Naive thymus-derived CD8-positive, alpha-beta T cell (primary cell): ENCODE data around the gene DNASE2. TPM values are rescaled to one million over a fixed set of nuclear protein-coding genes. Genes with fewer than 3 reads are reported as not detected.
A peak's percentile ranks its signal among the peaks of the same experiment; 100 is the strongest.

ENCODE experiments used
- ATAC-seq, 2 donors: fragments of 150-1000 bp; cut with Tn5 transposase in 1 of 2; sonication (Bioruptor Pico), chemical (Tn5 transposase) in 1 of 2; 1 replicate in 1 of 2; 2 replicates in 1 of 2; pipeline ENCODE4 v1.10.0; 2021; ENCODE audit warnings: mild to moderate bottlenecking in 2 of 2, moderate library complexity in 2 of 2
- POLR2A ChIA-PET: fragments of 350-600 bp; sonication (Branson Sonifier 250); formaldehyde crosslinking; loops from one replicate; lab custom pipeline; 2021; ENCODE audit warnings: antibody characterized with exemption; lab: Charles Lee
- DNase-seq, 10 donors: peaks; one replicate each; pipeline versions ENCODE4 v3.0.0 to v3.0.0-alpha.2; 2020 to 2022
- H3K27ac Mint-ChIP-seq, 10 donors: one replicate each; pipeline ENCODE4 v1.8.0; 2020 to 2022; ENCODE audit warnings: mild to moderate bottlenecking in 10 of 10, mixed read lengths in 10 of 10, moderate library complexity in 4 of 10, inconsistent platforms in 1 of 10
- H3K27me3 Mint-ChIP-seq, 5 donors: one replicate each; pipeline ENCODE4 v1.8.0; 2021 to 2022; ENCODE audit warnings: mixed read lengths in 5 of 5
- H3K36me3 Mint-ChIP-seq, 3 donors: one replicate each; pipeline ENCODE4 v1.8.0; 2020 to 2022; ENCODE audit warnings: mixed read lengths in 3 of 3, mild to moderate bottlenecking in 2 of 3, inconsistent platforms in 1 of 3
- H3K4me1 Mint-ChIP-seq, 4 donors: one replicate each; pipeline ENCODE4 v1.8.0; 2021 to 2022; ENCODE audit warnings: mixed read lengths in 4 of 4
- H3K4me3 Mint-ChIP-seq, 10 donors: one replicate each; pipeline ENCODE4 v1.8.0; 2020 to 2022; ENCODE audit warnings: mild to moderate bottlenecking in 10 of 10, mixed read lengths in 10 of 10, moderate library complexity in 6 of 10, inconsistent platforms in 1 of 10
- H3K9me3 Mint-ChIP-seq, 9 donors: one replicate each; pipeline ENCODE4 v1.8.0; 2020 to 2022; ENCODE audit warnings: mixed read lengths in 9 of 9, mild to moderate bottlenecking in 3 of 9, inconsistent platforms in 1 of 9, moderate library complexity in 1 of 9
- microRNA-seq: library from miRNA; unstranded; fragments of <30 nt; microRNA quantifications from one replicate; pipeline ENCODE4 v1.2.0, GENCODE V29; 2022; ENCODE audit warnings: borderline microRNAs expressed
- polyA plus RNA-seq, 3 donors: library from polyadenylated mRNA; unstranded; fragments of 300-500 nt; fragmentation: Illumina TruSeq; gene quantifications; one replicate each; pipeline ENCODE4 v1.2.3, GENCODE V29; 2021
- total RNA-seq, 8 experiments: library from RNA in 2 of 8; stranded (reverse) in 2 of 8; gene quantifications; one replicate each; pipeline ENCODE4 v1.2.3 and lab custom pipeline; 2021 to 2026

The DNASE2 gene
- total and polyA plus RNA-seq, 5 experiments from 2014 or later: 26.2 to 49.5 (median 46.1) TPM

GRCh38 chr19:12825254-12826131 lies 55.8 kb downstream of the DNASE2 start:
- H3K4me3 Mint-ChIP-seq: peak overlapping the region in 6 of 10 donors; percentile 0 to 44 (median 22)
- peak in 1 of 2 donors; percentile 39 for ATAC-seq

More at GRCh38 chr19:12825254-12826131, 55.8 kb downstream of the DNASE2 start:
- H3K36me3 Mint-ChIP-seq: peaks cover 2 to 4% (median 3%) of the 10 kb centered on the region in 3 donors
- peaks cover 25 to 63% (median 43%) of the 10 kb centered on the region in 5 donors for H3K27me3 Mint-ChIP-seq
- POLR2A ChIA-PET: interaction anchor here (0.7 kb wide), 1 partner anchor 65 kb away, joined by 4 read pairs; the partner anchor contains the start of gene GCDH
- peaks cover 0 to 4% (median 0%) of the 10 kb centered on the region in 9 donors for H3K9me3 Mint-ChIP-seq
- H3K27ac Mint-ChIP-seq: peak overlapping the region in 1 of 10 donors; percentile 49
- peaks cover 5 to 12% (median 11%) of the 10 kb centered on the region in 4 donors for H3K4me1 Mint-ChIP-seq
- no peak for DNase-seq

Small RNA genes within 50 kb of the gene (microRNA-seq; reads per million reads assigned to microRNA genes)
- gene MIR5695 (not detected), gene MIR6794 (not detected)

Other genes with a start within 250 kb of the DNASE2 start
- 100 to 1,000 TPM in 1 of 2 experiments, 10 to 100 TPM in 1; 87.5 to 101 TPM for gene MAN2B1, start 214.7 kb downstream of the DNASE2 start, total RNA-seq
- 10 to 100 TPM; 33.9 to 55.4 (median 34.7) TPM for gene MAN2B1, start 214.7 kb downstream of the DNASE2 start, polyA plus RNA-seq
- 10 to 100 TPM; 17.6 to 22.7 TPM for gene WDR83, start 214.6 kb downstream of the DNASE2 start, total RNA-seq
- 10 to 100 TPM; 12.6 to 19.9 (median 12.9) TPM for gene WDR83, start 214.6 kb downstream of the DNASE2 start, polyA plus RNA-seq
- gene DHPS, start 199.6 kb downstream of the DNASE2 start, total RNA-seq: 100 to 1,000 TPM; 219 to 224 TPM
- gene DHPS, start 199.6 kb downstream of the DNASE2 start, polyA plus RNA-seq: 100 to 1,000 TPM in 1 of 3 donors, 10 to 100 TPM in 2; 74.8 to 108 (median 88.9) TPM
- not detected for gene GNG14, start 193.5 kb downstream of the DNASE2 start, total RNA-seq
- not detected for gene GNG14, start 193.5 kb downstream of the DNASE2 start, polyA plus RNA-seq
- 1 to 10 TPM; 2.8 to 2.9 TPM for gene FBXW9, start 184.8 kb downstream of the DNASE2 start, total RNA-seq
- 1 to 10 TPM; 4.3 to 5.7 (median 5.4) TPM for gene FBXW9, start 184.8 kb downstream of the DNASE2 start, polyA plus RNA-seq
- gene TNPO2, start 157.5 kb downstream of the DNASE2 start, total RNA-seq: 10 to 100 TPM; 80.5 to 81.7 TPM
- 1 to 10 TPM; 2.0 to 3.1 (median 2.6) TPM for gene TNPO2, start 157.5 kb downstream of the DNASE2 start, polyA plus RNA-seq
- 100 to 1,000 TPM; 197 to 220 TPM for gene TRIR, start 146.8 kb downstream of the DNASE2 start, total RNA-seq
- 100 to 1,000 TPM; 181 to 206 (median 205) TPM for gene TRIR, start 146.8 kb downstream of the DNASE2 start, polyA plus RNA-seq
- gene GET3, start 144.0 kb downstream of the DNASE2 start, total RNA-seq: 10 to 100 TPM; 26.7 to 30.9 TPM
- gene GET3, start 144.0 kb downstream of the DNASE2 start, polyA plus RNA-seq: 10 to 100 TPM; 46.8 to 72.3 (median 55.7) TPM
- gene BEST2, start 129.7 kb downstream of the DNASE2 start, total RNA-seq: not detected
- gene BEST2, start 129.7 kb downstream of the DNASE2 start, polyA plus RNA-seq: not detected
- gene HOOK2, start 105.9 kb downstream of the DNASE2 start, total RNA-seq: 10 to 100 TPM; 25.2 to 27.0 TPM
- gene HOOK2, start 105.9 kb downstream of the DNASE2 start, polyA plus RNA-seq: 1 to 10 TPM; 3.0 to 4.3 (median 3.2) TPM
- gene JUNB, start 90.0 kb downstream of the DNASE2 start, total RNA-seq: 100 to 1,000 TPM in 1 of 2 experiments, 10 to 100 TPM in 1; 99.1 to 103 TPM
- gene JUNB, start 90.0 kb downstream of the DNASE2 start, polyA plus RNA-seq: 1,000 to 10,000 TPM in 2 of 3 donors, 100 to 1,000 TPM in 1; 845 to 1,468 (median 1,203) TPM
- 100 to 1,000 TPM; 108 to 112 TPM for gene PRDX2, start 79.6 kb downstream of the DNASE2 start, total RNA-seq
- gene PRDX2, start 79.6 kb downstream of the DNASE2 start, polyA plus RNA-seq: 100 to 1,000 TPM; 253 to 362 (median 333) TPM
- gene THSD8, start 79.4 kb downstream of the DNASE2 start, total RNA-seq: 1 to 10 TPM in 1 of 2 experiments, not detected in 1; 1.1 TPM
- gene THSD8, start 79.4 kb downstream of the DNASE2 start, polyA plus RNA-seq: 1 to 10 TPM in 2 of 3 donors, under 1 TPM in 1; 0.96 to 3.1 (median 1.0) TPM
- gene RNASEH2A, start 74.9 kb downstream of the DNASE2 start, total RNA-seq: 10 to 100 TPM; 12.1 to 12.9 TPM
- gene RNASEH2A, start 74.9 kb downstream of the DNASE2 start, polyA plus RNA-seq: 10 to 100 TPM; 16.3 to 22.6 (median 21.9) TPM
- gene RTBDN, start 46.9 kb downstream of the DNASE2 start, total RNA-seq: not detected
- not detected for gene RTBDN, start 46.9 kb downstream of the DNASE2 start, polyA plus RNA-seq
- gene MAST1, start 42.9 kb downstream of the DNASE2 start, total RNA-seq: 1 to 10 TPM in 1 of 2 experiments, under 1 TPM in 1; 0.26 to 1.3 TPM
- 1 to 10 TPM in 1 of 3 donors, under 1 TPM in 2; 0.22 to 4.4 (median 0.97) TPM for gene MAST1, start 42.9 kb downstream of the DNASE2 start, polyA plus RNA-seq
- not detected for gene KLF1, start 5.8 kb upstream of the DNASE2 start, total RNA-seq
- gene KLF1, start 5.8 kb upstream of the DNASE2 start, polyA plus RNA-seq: under 1 TPM in 1 of 3 donors, not detected in 2; 0.45 TPM
- 10 to 100 TPM; 68.5 to 69.8 TPM for gene GCDH, start 9.7 kb upstream of the DNASE2 start, total RNA-seq
- 10 to 100 TPM; 18.0 to 20.7 (median 19.8) TPM for gene GCDH, start 9.7 kb upstream of the DNASE2 start, polyA plus RNA-seq
- gene SYCE2, start 37.8 kb upstream of the DNASE2 start, total RNA-seq: 1 to 10 TPM in 1 of 2 experiments, not detected in 1; 1.8 TPM
- not detected for gene SYCE2, start 37.8 kb upstream of the DNASE2 start, polyA plus RNA-seq
- 10 to 100 TPM; 54.6 to 60.5 TPM for gene FARSA, start 52.3 kb upstream of the DNASE2 start, total RNA-seq
- 10 to 100 TPM; 49.8 to 87.7 (median 63.6) TPM for gene FARSA, start 52.3 kb upstream of the DNASE2 start, polyA plus RNA-seq
- gene CALR, start 57.2 kb upstream of the DNASE2 start, total RNA-seq: 100 to 1,000 TPM; 448 to 463 TPM
- gene CALR, start 57.2 kb upstream of the DNASE2 start, polyA plus RNA-seq: 100 to 1,000 TPM; 135 to 190 (median 165) TPM
- 100 to 1,000 TPM; 117 to 125 TPM for gene RAD23A, start 64.4 kb upstream of the DNASE2 start, total RNA-seq
- gene RAD23A, start 64.4 kb upstream of the DNASE2 start, polyA plus RNA-seq: 100 to 1,000 TPM in 2 of 3 donors, 10 to 100 TPM in 1; 78.0 to 114 (median 102) TPM
- 10 to 100 TPM; 17.3 to 17.8 TPM for gene GADD45GIP1, start 75.8 kb upstream of the DNASE2 start, total RNA-seq
- gene GADD45GIP1, start 75.8 kb upstream of the DNASE2 start, polyA plus RNA-seq: 10 to 100 TPM; 59.4 to 65.1 (median 64.7) TPM
- gene DAND5, start 88.1 kb upstream of the DNASE2 start, total RNA-seq: not detected
- not detected for gene DAND5, start 88.1 kb upstream of the DNASE2 start, polyA plus RNA-seq
- 1 to 10 TPM; 4.9 to 8.6 TPM for gene NFIX, start 114.0 kb upstream of the DNASE2 start, total RNA-seq
- gene NFIX, start 114.0 kb upstream of the DNASE2 start, polyA plus RNA-seq: 1 to 10 TPM in 1 of 3 donors, under 1 TPM in 1, not detected in 1; 0.68 to 1.5 TPM
- gene LYL1, start 221.4 kb upstream of the DNASE2 start, total RNA-seq: 1 to 10 TPM; 6.6 to 7.9 TPM
- 1 to 10 TPM in 2 of 3 donors, under 1 TPM in 1; 0.37 to 2.6 (median 1.3) TPM for gene LYL1, start 221.4 kb upstream of the DNASE2 start, polyA plus RNA-seq
- 100 to 1,000 TPM; 100 to 103 TPM for gene TRMT1, start 235.3 kb upstream of the DNASE2 start, total RNA-seq
- gene TRMT1, start 235.3 kb upstream of the DNASE2 start, polyA plus RNA-seq: 10 to 100 TPM; 26.1 to 35.1 (median 27.2) TPM
- 10 to 100 TPM; 24.5 to 25.7 TPM for gene NACC1, start 236.8 kb upstream of the DNASE2 start, total RNA-seq
- gene NACC1, start 236.8 kb upstream of the DNASE2 start, polyA plus RNA-seq: 1 to 10 TPM; 1.4 to 3.4 (median 1.9) TPM